H9 (cell line): ENCODE data around the gene EIF4E3. TPM values are rescaled to one million over a fixed set of nuclear protein-coding genes. Genes with fewer than 3 reads are reported as not detected.

Source experiments
- DNase-seq: peaks from one replicate; pipeline ENCODE4 v3.0.0-alpha.2; 2017
- H2AFZ ChIP-seq: one replicate; pipeline ENCODE4 v1.6.1; 2013; ENCODE audit warnings: mild to moderate bottlenecking, low read length, control low read depth, moderate library complexity
- H2AK5ac ChIP-seq: 2 replicates; pipeline ENCODE4 v1.6.1; 2013; ENCODE audit warnings: low read length, control low read depth, mixed read lengths; ENCODE audit not compliant: insufficient read length
- H2BK120ac ChIP-seq: one replicate; pipeline ENCODE4 v1.6.1; 2013; ENCODE audit warnings: low read depth, mild to moderate bottlenecking, low read length, control low read depth, inconsistent platforms; ENCODE audit not compliant: poor library complexity, severe bottlenecking
- H2BK12ac ChIP-seq: 2 replicates; pipeline ENCODE4 v1.6.1; 2013; ENCODE audit warnings: low read length, control low read depth, mixed read lengths, low read depth; ENCODE audit not compliant: insufficient read length
- H2BK15ac ChIP-seq: 2 replicates; pipeline ENCODE4 v1.6.1; 2013; ENCODE audit warnings: low read depth, low read length, control low read depth
- H2BK20ac ChIP-seq: one replicate; pipeline ENCODE4 v1.6.1; 2013; ENCODE audit warnings: low read depth, mild to moderate bottlenecking, low read length, control low read depth, inconsistent platforms; ENCODE audit not compliant: poor library complexity, severe bottlenecking
- H2BK5ac ChIP-seq: 2 replicates; pipeline ENCODE4 v1.6.1; 2013; ENCODE audit warnings: low read length, control low read depth, mixed read lengths; ENCODE audit not compliant: insufficient read length
- H3K14ac ChIP-seq: 2 replicates; pipeline ENCODE4 v1.6.1; 2013; ENCODE audit warnings: low read length, control low read depth; ENCODE audit not compliant: insufficient read depth
- H3K18ac ChIP-seq: 2 replicates; pipeline ENCODE4 v1.6.1; 2013; ENCODE audit warnings: low read depth, mild to moderate bottlenecking, mixed read lengths, low read length, control low read depth; ENCODE audit not compliant: insufficient read length
- H3K23ac ChIP-seq: 2 replicates; pipeline ENCODE4 v1.6.1; 2013; ENCODE audit warnings: low read length, control low read depth, mixed read lengths, low read depth; ENCODE audit not compliant: insufficient read length
- H3K23me2 ChIP-seq: 2 replicates; pipeline ENCODE4 v1.6.1; 2013; ENCODE audit warnings: low read depth, mild to moderate bottlenecking, mixed read lengths, low read length, control low read depth; ENCODE audit not compliant: insufficient read length, poor library complexity, severe bottlenecking
- H3K27ac ChIP-seq: 2 replicates; pipeline ENCODE4 v1.5.1; 2013; ENCODE audit warnings: low read length, control low read depth, mixed read lengths, low read depth; ENCODE audit not compliant: insufficient read length
- H3K27me3 ChIP-seq: 2 replicates; pipeline ENCODE4 v1.6.1; 2013; ENCODE audit warnings: low read length, control low read depth, inconsistent platforms; ENCODE audit not compliant: insufficient read depth
- H3K4ac ChIP-seq: 2 replicates; pipeline ENCODE4 v1.6.1; 2013; ENCODE audit warnings: low read depth, mild to moderate bottlenecking, control low read depth, inconsistent platforms, low read length, moderate library complexity
- H3K4me1 ChIP-seq: 2 replicates; pipeline ENCODE4 v1.6.1; 2013; ENCODE audit warnings: low read length, control low read depth, inconsistent platforms; ENCODE audit not compliant: insufficient read depth
- H3K4me2 ChIP-seq: 2 replicates; pipeline ENCODE4 v1.6.1; 2013; ENCODE audit warnings: low read length, control low read depth, mixed read lengths; ENCODE audit not compliant: insufficient read length, insufficient read depth
- H3K56ac ChIP-seq: 2 replicates; pipeline ENCODE4 v1.6.1; 2013; ENCODE audit warnings: low read depth, mild to moderate bottlenecking, mixed read lengths, low read length, control low read depth; ENCODE audit not compliant: insufficient read length
- H3K79me1 ChIP-seq: 2 replicates; pipeline ENCODE4 v1.6.1; 2013; ENCODE audit warnings: low read depth, mild to moderate bottlenecking, moderate library complexity, low read length, control low read depth, inconsistent platforms; ENCODE audit not compliant: insufficient read depth, poor library complexity, severe bottlenecking
- H3K79me2 ChIP-seq: 2 replicates; pipeline ENCODE4 v1.6.1; 2013; ENCODE audit warnings: low read length, control low read depth, inconsistent platforms; ENCODE audit not compliant: insufficient read depth
- H3K9ac ChIP-seq: 2 replicates; pipeline ENCODE4 v1.6.1; 2013; ENCODE audit warnings: low read length, control low read depth, mixed read lengths; ENCODE audit not compliant: insufficient read length; ENCODE audit errors: extremely low read depth
- H3K9me3 ChIP-seq: one replicate; pipeline ENCODE4 v1.6.1; 2013; ENCODE audit warnings: low read depth, low read length, inconsistent platforms; ENCODE audit not compliant: control insufficient read depth
- H3T11ph ChIP-seq: one replicate; pipeline ENCODE4 v1.6.1; 2013; ENCODE audit warnings: mild to moderate bottlenecking, low read length, control low read depth, inconsistent platforms
- H4K20me1 ChIP-seq: one replicate; pipeline ENCODE4 v1.6.1; 2013; ENCODE audit not compliant: control insufficient read depth, insufficient read length, insufficient read depth
- H4K5ac ChIP-seq: 2 replicates; pipeline ENCODE4 v1.6.1; 2013; ENCODE audit warnings: low read depth, mild to moderate bottlenecking, mixed read lengths, low read length, control low read depth; ENCODE audit not compliant: insufficient read length
- H4K8ac ChIP-seq: replicated peaks from 2 replicates; pipeline ENCODE4 v1.6.1; 2013; ENCODE audit warnings: low read length, control low read depth, mixed read lengths, low read depth; ENCODE audit not compliant: insufficient read length
- H4K91ac ChIP-seq: 2 replicates; pipeline ENCODE4 v1.6.1; 2013; ENCODE audit warnings: low read depth, mild to moderate bottlenecking, moderate library complexity, mixed read lengths, low read length, control low read depth; ENCODE audit not compliant: insufficient read length
- H3K27ac Mint-ChIP-seq, 3 experiments: 2 replicates in 2 of 3; 3 replicates in 1 of 3; pipeline ENCODE4 v1.8.0; 2020 to 2021; ENCODE audit warnings: mixed read lengths in 3 of 3, mild to moderate bottlenecking in 1 of 3, moderate library complexity in 1 of 3
- H3K27me3 Mint-ChIP-seq: 2 replicates; pipeline ENCODE4 v1.8.0; 2021; ENCODE audit warnings: low read depth, mild to moderate bottlenecking, moderate library complexity, mixed read lengths
- H3K36me3 Mint-ChIP-seq, 3 experiments: 2 replicates in 2 of 3; 3 replicates in 1 of 3; pipeline ENCODE4 v1.8.0; 2020 to 2021; ENCODE audit warnings: low read depth in 3 of 3, mixed read lengths in 3 of 3; ENCODE audit not compliant: insufficient read depth in 1 of 3
- H3K4me1 Mint-ChIP-seq, 2 experiments: 2 replicates each; pipeline ENCODE4 v1.8.0; 2020; ENCODE audit warnings: mixed read lengths in 2 of 2
- H3K4me3 Mint-ChIP-seq, 2 experiments: 2 replicates in 1 of 2; 3 replicates in 1 of 2; pipeline ENCODE4 v1.8.0; 2020 to 2021; ENCODE audit warnings: mild to moderate bottlenecking in 2 of 2, mixed read lengths in 2 of 2, moderate library complexity in 1 of 2
- H3K9me3 Mint-ChIP-seq, 2 experiments: 2 replicates in 1 of 2; 3 replicates in 1 of 2; pipeline ENCODE4 v1.8.0; 2020; ENCODE audit warnings: mild to moderate bottlenecking in 2 of 2, mixed read lengths in 2 of 2, moderate library complexity in 1 of 2
- CTCF ChIP-seq: fragments of 200-600 bp; sonication (generic); conservative IDR thresholded peaks from 3 replicates; pipeline ENCODE4 v1.8.0; 2021; ENCODE audit warnings: antibody characterized with exemption, mild to moderate bottlenecking
- total RNA-seq: library from RNA; stranded (reverse); gene quantifications from 2 replicates; pipeline ENCODE4 v1.2.1, GENCODE V29; 2021

The EIF4E3 gene
- total RNA-seq, 1 experiment from 2014 or later, result 12.9 TPM

DNA sequence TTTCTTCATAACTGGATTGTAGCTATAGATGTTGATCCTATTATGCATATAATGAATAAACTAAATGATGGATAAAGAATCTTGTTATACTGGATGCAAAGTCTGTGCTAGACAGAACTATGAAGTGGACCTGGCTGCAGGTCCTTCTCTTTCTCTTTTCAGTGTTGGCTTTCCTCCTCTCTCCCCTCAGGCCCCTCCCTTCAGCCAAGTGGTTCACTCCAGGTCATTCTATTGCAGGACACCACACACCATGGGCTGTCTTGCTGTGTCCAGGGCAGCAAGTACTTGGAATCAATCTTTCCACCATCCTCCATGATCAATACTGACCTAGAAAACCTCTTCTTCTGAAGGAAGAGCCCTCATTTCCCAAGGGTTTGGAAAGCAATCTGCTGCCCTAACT lies 20.3 kb downstream of the EIF4E3 start:
- Histone ChIP-seq H3K4ac (no peak overlapping the region), H2BK15ac (no peak overlapping the region), H2BK120ac (no peak overlapping the region), H3T11ph (no peak overlapping the region), H2AFZ (no peak overlapping the region), H3K14ac (no peak overlapping the region), H3K9me3 (no peaks in the 10 kb centered on the region), H2BK20ac (no peak overlapping the region), H3K56ac (no peak overlapping the region), H3K79me1 (no peaks in the 10 kb centered on the region), H4K8ac (no peak overlapping the region), H2AK5ac (no peak overlapping the region), H3K27ac (no peak overlapping the region), H2BK12ac (no peak overlapping the region), H3K18ac (no peak overlapping the region), H3K4me1 (no peaks in the 10 kb centered on the region; the same call in 1 of the 2 replicates), H4K91ac (no peak overlapping the region), H3K4me2 (no peak overlapping the region), H4K5ac (no peak overlapping the region), H2BK5ac (no peak overlapping the region), H3K23me2 (no peaks in the 10 kb centered on the region), H3K9ac (no peak overlapping the region), H3K23ac (no peak overlapping the region), H3K79me2 (no peaks in the 10 kb centered on the region), H4K20me1 (no peaks in the 10 kb centered on the region), H3K27me3 (no peaks in the 10 kb centered on the region)
- H3K27ac Mint-ChIP-seq, result 0 out of 7 replicates have a peak overlapping the region, but pooled peaks of 1 of the 3 experiments have one; percentile 8
- no peak for DNase-seq
- no peaks in the 10 kb centered on the region for H3K27me3 Mint-ChIP-seq
- peaks cover 3 to 12% of the 10 kb centered on the region in 2 experiments for H3K4me1 Mint-ChIP-seq
- no peaks in the 10 kb centered on the region for H3K9me3 Mint-ChIP-seq
- no peak overlapping the region for H3K4me3 Mint-ChIP-seq
- H3K36me3 Mint-ChIP-seq, result no peaks in the 10 kb centered on the region; a peak in 1 of 7 replicates
- no peak for TF ChIP-seq CTCF
